Activated gamma-delta T cell (primary cell): ENCODE data around the gene HIP1.
"Not testable (repeated sequence)": the region's sequence is repeated elsewhere in the genome, so short reads cannot be mapped to it uniquely, and the experiment has no call there.

Source experiments
- DNase-seq: peaks from one replicate; lab custom pipeline; 2025; lab: John Stamatoyannopoulos, UW

HIP1 gene

DNA sequence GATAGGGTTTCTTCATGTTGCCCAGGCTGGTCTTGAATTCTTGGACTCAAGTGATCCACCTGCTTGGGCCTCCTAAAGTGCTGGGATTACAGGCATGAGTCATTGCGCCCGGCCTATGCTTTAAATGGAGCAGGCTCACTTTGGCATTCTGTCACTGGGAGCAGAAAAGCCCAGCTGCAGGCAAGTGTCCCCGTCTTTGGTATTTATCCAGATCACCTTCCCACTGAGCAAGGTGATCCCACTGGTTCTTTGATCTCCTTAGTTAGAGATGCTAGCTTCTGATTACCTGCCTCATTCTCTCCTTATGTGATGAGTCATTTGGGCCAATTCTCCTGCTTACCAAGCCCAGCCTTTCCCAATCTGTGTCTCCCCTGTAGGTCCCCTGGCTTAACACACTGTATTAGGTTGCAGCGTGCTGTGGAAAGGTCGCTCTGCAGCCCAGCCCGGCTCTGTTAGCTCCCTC is 207.4 kb downstream of the HIP1 start:
- no peak for DNase-seq

DNA sequence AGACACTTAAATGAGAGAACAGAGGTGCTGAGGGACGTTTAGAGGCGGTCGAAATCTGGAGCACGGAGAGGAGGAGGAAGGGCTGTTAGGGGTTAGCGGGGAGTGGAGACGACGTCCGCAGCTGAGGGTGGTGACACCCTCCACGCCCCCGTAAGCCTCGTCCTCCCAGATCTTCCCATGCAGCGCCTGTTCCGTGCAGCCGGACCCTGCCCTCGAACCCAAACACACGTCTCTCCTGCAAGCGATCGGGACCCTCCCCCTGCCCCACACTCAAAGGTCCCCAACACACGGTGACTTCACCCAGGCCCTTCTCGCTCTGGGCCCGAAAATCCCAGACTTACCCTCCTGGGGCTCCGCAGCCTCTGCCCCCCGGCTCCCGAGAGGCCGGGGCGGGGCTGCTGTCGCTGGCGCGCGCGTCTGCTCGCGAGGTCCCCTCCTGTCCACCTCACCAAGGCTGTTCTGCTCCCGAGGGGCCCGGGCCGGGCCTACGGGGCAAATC is 211.5 kb downstream of the HIP1 start:
- DNase-seq, result not testable (repeated sequence)

DNA sequence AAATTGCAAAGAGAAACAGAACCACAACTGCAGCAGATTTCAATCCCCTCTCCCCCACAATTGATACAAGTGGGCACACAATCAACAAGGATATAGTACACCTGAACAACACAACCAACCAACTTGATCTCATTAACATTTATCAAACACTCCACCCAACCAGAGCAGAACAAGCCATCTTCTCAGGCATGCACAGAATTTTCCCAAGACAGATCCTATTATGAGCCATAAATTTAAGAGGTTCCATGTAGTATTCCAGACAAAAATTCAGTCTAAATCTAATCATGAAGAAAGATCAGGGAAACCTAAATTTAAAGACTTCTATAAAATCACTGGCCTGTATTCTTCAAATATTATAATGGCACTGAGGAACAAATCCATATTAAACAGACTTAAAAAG is 217.0 kb downstream of the HIP1 start:
- not testable (repeated sequence) for DNase-seq

DNA sequence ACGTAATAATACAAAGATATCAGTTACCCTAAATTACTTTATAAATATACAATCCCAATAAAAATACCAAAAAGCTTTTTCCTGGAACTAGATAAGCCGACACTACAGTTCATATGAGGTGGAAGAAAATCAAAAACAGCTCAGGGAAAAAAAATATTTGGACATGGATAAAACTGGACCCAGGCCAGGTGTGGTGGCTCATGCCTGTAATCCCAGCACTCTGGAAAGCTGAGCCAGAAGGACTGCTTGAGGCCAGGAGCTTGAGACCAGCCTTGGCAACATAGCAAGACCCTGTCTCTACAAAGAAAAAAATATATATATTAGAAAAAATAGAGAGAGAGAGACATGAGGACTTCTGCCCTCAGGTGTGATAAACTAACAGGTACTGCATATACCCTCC is 219.9 kb downstream of the HIP1 start:
- not testable (repeated sequence) for DNase-seq

DNA sequence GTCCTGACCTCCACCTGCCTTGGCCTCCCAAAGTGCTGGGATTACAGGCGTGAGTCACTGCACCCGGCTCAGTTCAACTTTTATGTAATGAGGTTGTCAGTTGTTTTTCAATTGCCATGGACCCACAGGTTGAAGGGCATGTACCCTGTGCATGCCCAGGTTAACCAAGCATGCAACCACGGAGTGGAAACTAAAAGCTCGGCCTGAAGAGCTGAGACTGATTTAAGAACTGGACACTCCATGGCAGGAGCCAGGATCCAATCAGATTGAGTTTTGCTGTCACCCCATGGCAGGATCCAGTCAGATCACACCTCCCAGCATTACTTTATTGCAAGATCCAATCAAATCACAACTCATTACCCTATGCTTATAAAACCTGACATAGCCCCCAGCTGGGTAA is 229.7 kb downstream of the HIP1 start:
- not testable (repeated sequence) for DNase-seq

DNA sequence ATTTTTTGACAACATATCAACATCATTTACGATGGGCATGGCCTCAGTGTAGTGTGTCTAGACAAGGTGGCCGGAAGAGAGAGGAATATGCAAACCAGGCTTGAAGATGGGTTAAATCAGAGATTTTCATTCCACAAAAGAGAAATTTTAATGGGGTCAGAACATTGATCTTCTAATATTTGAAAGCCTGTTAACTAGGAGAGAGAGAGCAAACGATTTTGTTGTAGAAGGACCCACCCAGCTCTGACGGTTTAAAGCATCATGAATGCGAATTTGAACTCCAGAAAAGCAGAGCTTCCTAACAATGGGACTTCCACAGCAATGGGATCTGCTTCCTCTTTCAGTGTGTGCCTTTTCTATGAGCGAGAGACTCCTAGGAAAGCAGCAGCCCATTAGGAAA is 246.7 kb downstream of the HIP1 start, which contains the start of gene SPDYE5:
Gene SPDYE5, plus strand, starts transcription at position 301 of the 400 bp plus-strand sequence. CDS start 1,728 bp downstream, outside the sequence.
- not testable (repeated sequence) for DNase-seq

DNA sequence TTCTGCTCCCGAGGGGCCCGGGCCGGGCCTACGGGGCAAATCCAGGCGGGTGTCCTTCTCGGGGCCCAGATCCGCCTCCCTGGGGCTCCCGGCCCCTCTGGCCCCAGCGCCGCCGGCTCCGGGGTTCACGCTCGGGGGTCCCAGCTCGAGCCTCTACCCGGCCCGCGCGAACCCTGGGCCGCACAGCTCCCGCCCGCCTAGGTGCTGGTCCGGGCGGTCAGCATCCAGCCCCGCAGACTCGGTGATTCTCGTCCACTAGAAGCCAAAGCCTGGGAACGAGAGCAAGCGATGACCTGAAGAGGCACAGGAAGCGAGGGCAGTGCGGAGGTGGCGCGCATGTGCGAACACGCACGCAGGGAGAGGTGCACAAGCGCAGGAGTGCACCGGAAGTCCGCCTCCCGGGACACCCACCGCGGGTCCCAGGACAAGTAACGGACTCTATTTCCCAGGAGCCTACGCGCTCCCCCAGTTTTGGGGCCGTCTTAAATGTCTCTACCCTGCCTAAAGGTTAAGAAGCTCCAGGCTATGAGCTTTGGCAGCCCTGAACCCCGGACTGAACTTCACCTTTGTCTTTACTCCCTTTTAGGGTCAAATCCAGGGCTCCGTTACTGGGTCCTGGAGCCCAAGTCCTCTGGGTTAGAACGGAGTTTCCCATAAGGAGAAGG is 252.6 kb downstream of the HIP1 start, which contains the start of gene POM121C:
Gene POM121C, minus strand, starts transcription at position 321 of the 665 bp plus-strand sequence. CDS start 44,803 bp downstream, outside the sequence.
- DNase-seq, result peak; percentile 70

DNA sequence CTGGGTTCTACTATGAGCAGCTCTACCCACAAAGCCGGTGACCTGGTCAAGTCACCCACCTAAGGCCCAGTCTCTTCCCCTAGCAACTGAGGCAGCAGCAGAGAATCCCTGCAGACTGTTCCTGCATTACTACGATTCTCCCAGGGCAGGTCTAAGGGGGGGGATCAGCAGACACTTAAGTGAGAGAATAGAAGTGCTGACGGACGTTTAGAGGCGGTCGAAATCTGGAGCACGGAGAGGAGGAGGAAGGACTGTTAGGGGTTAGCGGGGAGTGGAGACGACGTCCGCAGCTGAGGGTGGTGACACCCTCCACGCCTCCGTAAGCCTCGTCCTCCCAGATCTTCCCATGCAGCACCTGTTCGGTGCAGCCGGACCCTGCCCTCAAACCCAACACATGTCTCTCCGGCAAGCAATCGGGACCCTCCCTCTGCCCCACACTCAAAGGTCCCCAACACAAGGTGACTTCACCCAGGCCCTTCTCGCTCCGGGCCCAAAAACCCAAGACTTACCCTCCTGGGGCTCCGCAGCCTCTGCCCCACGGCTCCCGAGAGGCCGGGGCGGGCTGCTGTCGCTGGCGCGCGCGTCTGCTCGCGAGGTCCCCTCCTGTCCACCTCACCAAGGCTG is 253.3 kb downstream of the HIP1 start:
- DNase-seq, result not testable (repeated sequence)
